OCI-LY7 (cell line): ENCODE measurements around the gene KCMF1. TPM values are rescaled to one million over a fixed set of nuclear protein-coding genes. Genes with fewer than 3 reads are reported as not detected.

ENCODE experiments used
- BruUV-seq: library from RNA; stranded (reverse); fragments of 400-500 nt; replicated peaks from 2 replicates; lab custom pipeline; 2021; lab: Mats Ljungman, UMichigan
- CTCF ChIA-PET: fragments of 300-600 bp; sonication (Branson Sonifier 250); formaldehyde crosslinking; loops from one replicate; lab custom pipeline; 2022; ENCODE audit warnings: antibody characterized with exemption; ENCODE audit not compliant: unreplicated experiment; lab: Charles Lee
- POLR2A ChIA-PET: fragments of 300-600 bp; sonication (Branson Sonifier 250); formaldehyde crosslinking; loops from one replicate; lab custom pipeline; 2022; ENCODE audit warnings: antibody characterized with exemption; lab: Charles Lee
- DNase-seq: peaks from one replicate; pipeline ENCODE4 v3.0.0-alpha.2; 2015; ENCODE audit warnings: low spot score
- H2AFZ ChIP-seq: fragments of 200-600 bp; sonication (generic), shearing (Covaris generic); 2 replicates; pipeline ENCODE4 v1.6.1; 2014; ENCODE audit warnings: mild to moderate bottlenecking, antibody characterized with exemption, low read length, moderate library complexity
- H3K27ac ChIP-seq: fragments of 200-600 bp; sonication (generic); 2 replicates; pipeline ENCODE4 v1.5.1; 2014; ENCODE audit warnings: mixed run types, low read depth, mild to moderate bottlenecking, moderate library complexity, low read length, inconsistent platforms; ENCODE audit not compliant: poor library complexity, severe bottlenecking
- H3K36me3 ChIP-seq: fragments of 200-600 bp; sonication (generic); 2 replicates; pipeline ENCODE4 v1.6.1; 2014; ENCODE audit warnings: mild to moderate bottlenecking, antibody characterized with exemption, low read length, moderate library complexity, mixed read lengths; ENCODE audit not compliant: insufficient read depth
- H3K4me1 ChIP-seq: fragments of 200-600 bp; sonication (generic); 2 replicates; pipeline ENCODE4 v1.5.1; 2014; ENCODE audit warnings: mild to moderate bottlenecking, low read length; ENCODE audit not compliant: insufficient read depth, poor library complexity, severe bottlenecking
- H3K4me2 ChIP-seq: fragments of 200-600 bp; sonication (generic); 2 replicates; pipeline ENCODE4 v1.6.1; 2014; ENCODE audit warnings: mild to moderate bottlenecking, low read length
- H3K4me3 ChIP-seq: fragments of 200-600 bp; sonication (generic); 2 replicates; pipeline ENCODE4 v1.5.1; 2014; ENCODE audit warnings: mild to moderate bottlenecking, low read depth, low read length; ENCODE audit not compliant: poor library complexity, severe bottlenecking
- H3K79me2 ChIP-seq: fragments of 200-600 bp; sonication (generic); 2 replicates; pipeline ENCODE4 v1.6.1; 2016; ENCODE audit warnings: low read depth, mild to moderate bottlenecking, low read length, moderate library complexity, mixed read lengths; ENCODE audit not compliant: insufficient read depth
- H3K9me2 ChIP-seq: fragments of 200-600 bp; sonication (generic); 2 replicates; pipeline ENCODE4 v1.6.1; 2016; ENCODE audit warnings: mild to moderate bottlenecking, low read length, mixed read lengths; ENCODE audit not compliant: insufficient read depth
- H3K9me3 ChIP-seq: fragments of 200-600 bp; sonication (generic); 2 replicates; pipeline ENCODE4 v1.6.1; 2014; ENCODE audit warnings: mild to moderate bottlenecking, mixed run types, low read length, mixed read lengths
- H4K20me1 ChIP-seq: fragments of 200-600 bp; sonication (generic); 2 replicates; pipeline ENCODE4 v1.6.1; 2014; ENCODE audit warnings: mild to moderate bottlenecking, antibody characterized with exemption, low read length, moderate library complexity, mixed read lengths; ENCODE audit not compliant: insufficient read depth
- CTCF ChIP-seq: fragments of 200-600 bp; sonication (generic); conservative IDR thresholded peaks from 2 replicates; pipeline ENCODE4 v1.5.1; 2014; ENCODE audit warnings: mild to moderate bottlenecking, antibody characterized with exemption, low read length, moderate library complexity, mixed read lengths
- EZH2phosphoT487 ChIP-seq: fragments of 200-600 bp; sonication (generic); IDR thresholded peaks from 2 replicates; pipeline ENCODE4 v1.6.1; 2018; ENCODE audit warnings: low read depth, borderline replicate concordance, mild to moderate bottlenecking, mixed run types, antibody characterized with exemption, low read length, moderate library complexity, mixed read lengths
- intact Hi-C: fragments of 100-400 bp; cut with micrococcal nuclease; formaldehyde crosslinking; loops from one replicate; pipeline ENCODE4 v1.10.0; 2022; ENCODE audit not compliant: unreplicated experiment
- total RNA-seq, 2 experiments: library from RNA; depleted of rRNA in 1 of 2; stranded (reverse); fragments of >200 nt in 1 of 2; shearing (Covaris generic) in 1 of 2; gene quantifications; 2 replicates each; pipeline ENCODE4 v1.2.3, GENCODE V29; 2014 to 2022

The KCMF1 gene
- total RNA-seq, 2 experiments from 2014 or later, result 42.2 to 95.1 TPM

- Histone ChIP-seq H3K79me2 (no peaks in the 10 kb centered on the region), H3K4me1 (no peaks in the 10 kb centered on the region), H3K4me2 (no peak overlapping the region), H3K9me3 (0 out of 2 replicates have a peak, but pooled peaks cover 7% of the 10 kb centered on the region), H3K27ac (no peak overlapping the region), H3K9me2 (no peaks in the 10 kb centered on the region), H3K4me3 (no peak overlapping the region), H2AFZ (no peak overlapping the region), H4K20me1 (no peaks in the 10 kb centered on the region), H3K36me3 (no peaks in the 10 kb centered on the region)
- BruUV-seq, result no TSS peak
- ChIA-PET POLR2A (interaction anchor here (1.2 kb wide), 1 partner anchor 32 kb away, joined by 3 read pairs; no protein-coding TSS in a partner anchor), CTCF (no interaction called here)
- TF ChIP-seq EZH2phosphoT487 (no peak), CTCF (no peak)
- no peak for DNase-seq
- intact Hi-C loops, result no loop called here
Measured at GRCh38 chr2:85078536-85078935, 107.6 kb downstream of the KCMF1 start.

GRCh38 chr2:85083092-85083491, 112.1 kb downstream of the KCMF1 start:
- Histone ChIP-seq H3K4me3 (no peak overlapping the region), H4K20me1 (no peaks in the 10 kb centered on the region), H3K79me2 (no peaks in the 10 kb centered on the region), H2AFZ (no peak overlapping the region), H3K9me2 (no peaks in the 10 kb centered on the region), H3K9me3 (0 out of 2 replicates have a peak, but pooled peaks cover 7% of the 10 kb centered on the region), H3K4me2 (no peak overlapping the region), H3K4me1 (no peaks in the 10 kb centered on the region), H3K36me3 (no peaks in the 10 kb centered on the region), H3K27ac (no peak overlapping the region)
- TF ChIP-seq CTCF (no peak), EZH2phosphoT487 (no peak)
- intact Hi-C loops, result no loop called here
- DNase-seq, result no peak
- ChIA-PET CTCF (no interaction called here), POLR2A (no interaction called here)
- no TSS peak for BruUV-seq

GRCh38 chr2:85085563-85085962, 114.6 kb downstream of the KCMF1 start:
- Histone ChIP-seq H4K20me1 (no peaks in the 10 kb centered on the region), H3K4me2 (no peak overlapping the region), H3K79me2 (no peaks in the 10 kb centered on the region), H2AFZ (no peak overlapping the region), H3K36me3 (no peaks in the 10 kb centered on the region), H3K27ac (no peak overlapping the region), H3K9me3 (0 out of 2 replicates have a peak, but pooled peaks cover 7% of the 10 kb centered on the region), H3K4me3 (no peak overlapping the region), H3K9me2 (no peaks in the 10 kb centered on the region), H3K4me1 (no peaks in the 10 kb centered on the region)
- TF ChIP-seq EZH2phosphoT487 (no peak), CTCF (no peak)
- intact Hi-C loops, result no loop called here
- ChIA-PET CTCF (no interaction called here), POLR2A (interaction anchor here (1.3 kb wide), 1 partner anchor 14 kb away, joined by 6 read pairs; no protein-coding TSS in a partner anchor)
- no peak for DNase-seq
- no TSS peak for BruUV-seq
